Daoy (cell line): ENCODE results near the gene SLC2A6. TPM values are rescaled to one million over a fixed set of nuclear protein-coding genes. Genes with fewer than 3 reads are reported as not detected.
A peak's percentile ranks its signal among the peaks of the same experiment; 100 is the strongest.

Experiments
- DNase-seq: peaks from one replicate; pipeline ENCODE4 v3.0.0-alpha.2; 2015; ENCODE audit warnings: low read depth
- total RNA-seq: library from RNA; depleted of rRNA; stranded (reverse); fragments of >200 nt; shearing (Covaris generic); gene quantifications from 2 replicates; pipeline ENCODE4 v1.2.3, GENCODE V29; 2014

Gene SLC2A6
- total RNA-seq, 1 experiment from 2014 or later = 29.2 TPM

DNA sequence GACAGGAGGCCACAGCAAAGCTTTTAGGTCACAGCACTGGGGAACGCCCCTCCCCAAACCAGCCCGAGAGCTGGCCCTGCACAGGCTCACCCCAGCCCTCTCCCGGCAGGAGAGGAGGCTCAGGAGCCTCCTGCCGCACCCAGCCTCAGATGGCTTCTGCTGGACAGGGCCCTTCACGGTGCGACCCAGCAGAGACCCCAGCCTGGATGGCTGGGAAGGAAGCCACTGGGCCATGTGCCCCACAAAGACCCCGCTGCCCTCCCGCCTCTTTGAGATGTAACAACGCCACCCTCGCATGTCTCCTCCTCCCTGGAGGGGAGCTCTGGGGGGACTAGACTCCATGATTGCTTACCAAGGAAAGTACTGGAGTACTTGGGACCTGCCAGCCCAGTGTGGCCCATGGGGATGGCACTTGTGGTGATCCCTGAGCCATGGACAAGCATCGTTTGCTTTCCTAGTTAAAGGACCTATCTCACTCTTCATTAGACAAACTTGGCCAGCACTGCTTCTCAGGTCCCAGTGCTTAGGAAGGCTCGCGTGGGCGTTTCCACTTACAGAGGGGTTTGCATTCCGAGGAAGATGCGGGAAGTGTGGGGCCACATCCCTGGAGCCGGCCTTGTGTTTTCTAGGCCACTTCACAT lies 36.8 kb upstream of the SLC2A6 start:
- no peak for DNase-seq

GRCh38 chr9:133515240-133515610 lies 36.3 kb upstream of the SLC2A6 start:
- no peak for DNase-seq

- no peak for DNase-seq
Observed at GRCh38 chr9:133514460-133515239, 35.8 kb upstream of the SLC2A6 start.

GRCh38 chr9:133513214-133514100 lies 34.6 kb upstream of the SLC2A6 start:
- no peak for DNase-seq

DNA sequence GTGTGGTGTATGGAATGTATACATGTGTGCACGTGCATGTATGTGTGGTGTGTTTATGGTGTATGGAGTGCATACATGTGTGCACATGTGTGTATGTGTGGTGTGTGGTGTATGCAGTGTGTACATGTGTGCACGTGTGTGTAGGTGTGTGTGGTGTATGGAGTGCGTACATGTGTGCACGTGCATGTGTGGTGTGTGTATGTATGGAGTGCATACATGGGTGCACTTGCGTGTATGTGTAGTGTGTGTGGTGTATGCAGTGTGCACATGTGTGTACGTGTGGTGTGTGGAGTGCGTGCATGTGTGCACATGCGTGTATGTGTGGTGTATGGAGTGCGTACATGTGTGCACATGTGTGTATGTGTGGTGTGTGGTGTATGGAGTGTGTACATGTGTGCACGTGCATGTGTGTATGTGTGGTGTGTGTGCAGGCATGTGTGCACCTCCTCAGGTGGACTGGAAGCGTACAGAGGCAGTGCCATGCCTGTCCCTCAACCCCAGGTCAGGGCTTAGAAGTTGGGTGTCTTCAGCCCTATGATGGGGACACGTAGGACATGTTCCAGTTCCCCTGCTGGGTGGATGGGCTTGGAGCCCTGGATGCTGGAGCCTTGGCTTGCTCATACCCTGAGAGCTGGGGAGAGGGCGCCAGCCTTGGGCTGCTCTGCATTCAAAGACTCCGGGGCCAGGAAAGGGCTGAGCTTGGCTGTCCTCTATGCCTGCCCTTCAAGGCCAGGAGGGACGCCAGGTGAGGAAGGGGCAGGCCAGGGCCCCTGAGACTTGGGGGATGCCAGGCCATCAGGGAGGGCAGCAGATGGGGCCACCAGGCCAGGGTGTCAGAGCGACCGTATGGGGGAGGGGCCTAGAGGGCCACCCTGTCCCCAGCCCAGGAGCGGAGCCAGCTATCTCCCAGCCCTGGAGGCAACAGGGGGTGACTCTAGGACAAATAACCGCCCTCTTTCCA lies 33.6 kb upstream of the SLC2A6 start:
- no peak for DNase-seq

- DNase-seq = no peak
Observed at GRCh38 chr9:133511607-133512006, 32.7 kb upstream of the SLC2A6 start.

DNA sequence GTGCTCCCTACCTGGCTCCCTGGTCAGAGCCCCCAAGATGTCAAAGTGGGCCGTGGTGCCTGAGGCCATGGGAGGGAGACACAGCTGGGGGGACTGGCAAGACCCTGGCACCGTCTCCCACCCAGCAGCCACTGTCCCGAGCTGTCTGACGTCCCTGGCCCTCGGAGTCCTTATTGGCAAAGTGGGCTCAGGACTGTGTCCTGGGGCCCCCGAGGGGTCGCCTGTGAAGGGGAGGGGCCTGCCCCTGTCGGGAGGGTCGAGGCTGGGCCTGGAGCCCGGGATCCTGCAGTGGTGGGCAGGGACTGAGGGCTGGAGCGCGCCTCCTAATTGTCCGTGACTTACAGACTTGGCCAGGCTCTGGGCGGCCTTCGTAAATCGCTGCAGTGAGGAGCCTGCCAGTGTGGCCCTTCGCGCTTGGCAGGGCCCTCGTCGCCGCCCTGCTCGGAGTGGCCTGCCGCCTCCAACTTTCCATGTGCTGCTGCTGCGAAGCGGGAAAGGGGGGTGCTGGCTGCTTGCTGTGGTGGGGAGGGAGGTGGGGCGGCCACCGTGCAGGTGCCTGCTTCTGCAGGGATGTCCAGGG lies 32.1 kb upstream of the SLC2A6 start:
- DNase-seq = no peak

GRCh38 chr9:133509179-133510083 lies 30.5 kb upstream of the SLC2A6 start:
- DNase-seq = peak; percentile 44

DNA sequence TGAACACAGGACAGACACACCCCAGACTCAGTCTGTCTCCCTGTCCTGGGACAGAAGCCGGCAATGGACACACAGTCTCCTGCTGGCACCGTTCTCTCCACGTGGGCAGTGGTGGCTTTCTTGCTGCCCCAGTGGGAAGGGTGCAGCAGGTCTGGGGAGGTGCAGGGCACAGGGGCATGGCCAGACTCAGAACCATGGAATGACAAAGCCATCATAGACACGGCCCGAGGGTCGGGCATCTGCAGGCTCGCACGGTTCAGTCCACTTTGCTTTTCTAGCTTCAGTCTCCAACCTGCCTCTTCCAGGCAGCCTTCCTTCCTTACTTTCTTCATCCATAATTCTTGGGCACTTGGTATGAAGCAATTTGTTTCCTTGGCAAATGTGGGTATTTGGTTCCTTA lies 29.1 kb upstream of the SLC2A6 start:
- no peak for DNase-seq

DNA sequence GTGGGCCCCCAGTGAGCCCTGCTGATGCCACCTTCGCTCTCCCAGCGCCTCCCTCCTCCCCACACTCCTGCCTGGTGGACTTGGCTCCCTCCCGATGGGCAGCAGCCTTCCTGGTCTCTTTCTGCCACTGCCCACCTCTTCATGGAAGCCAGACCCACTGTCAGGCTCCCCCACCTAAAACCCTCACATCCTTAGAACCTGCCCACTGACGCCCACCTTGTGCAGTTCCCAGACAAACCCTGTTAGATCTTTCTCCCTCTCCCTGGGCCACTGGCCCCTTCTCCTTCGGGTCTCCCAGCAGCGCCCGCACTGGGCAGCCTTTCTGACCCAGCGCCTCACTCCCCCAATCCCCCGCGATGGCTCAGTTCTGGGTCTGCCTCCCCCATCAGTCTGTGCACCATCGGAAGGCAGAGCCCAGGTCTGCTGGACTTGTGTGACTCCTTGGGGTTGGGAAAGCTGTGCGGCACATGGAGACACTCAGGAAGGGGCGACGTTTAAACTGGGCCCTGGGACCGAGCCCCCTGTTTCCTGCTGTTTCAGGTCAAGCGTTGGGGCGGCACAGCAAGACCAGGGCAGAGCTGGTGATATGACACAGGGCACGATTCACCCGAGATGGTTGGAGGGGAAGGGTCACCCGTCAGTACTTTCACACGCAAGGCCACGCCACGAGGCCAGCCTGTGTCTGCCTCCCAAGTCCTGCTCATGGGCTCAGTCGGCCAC lies 28.5 kb upstream of the SLC2A6 start:
- DNase-seq = no peak

GRCh38 chr9:133506653-133507038 lies 27.7 kb upstream of the SLC2A6 start:
- peak; percentile 86 for DNase-seq

GRCh38 chr9:133505901-133506652 lies 27.2 kb upstream of the SLC2A6 start:
- peak; percentile 37 for DNase-seq

DNA sequence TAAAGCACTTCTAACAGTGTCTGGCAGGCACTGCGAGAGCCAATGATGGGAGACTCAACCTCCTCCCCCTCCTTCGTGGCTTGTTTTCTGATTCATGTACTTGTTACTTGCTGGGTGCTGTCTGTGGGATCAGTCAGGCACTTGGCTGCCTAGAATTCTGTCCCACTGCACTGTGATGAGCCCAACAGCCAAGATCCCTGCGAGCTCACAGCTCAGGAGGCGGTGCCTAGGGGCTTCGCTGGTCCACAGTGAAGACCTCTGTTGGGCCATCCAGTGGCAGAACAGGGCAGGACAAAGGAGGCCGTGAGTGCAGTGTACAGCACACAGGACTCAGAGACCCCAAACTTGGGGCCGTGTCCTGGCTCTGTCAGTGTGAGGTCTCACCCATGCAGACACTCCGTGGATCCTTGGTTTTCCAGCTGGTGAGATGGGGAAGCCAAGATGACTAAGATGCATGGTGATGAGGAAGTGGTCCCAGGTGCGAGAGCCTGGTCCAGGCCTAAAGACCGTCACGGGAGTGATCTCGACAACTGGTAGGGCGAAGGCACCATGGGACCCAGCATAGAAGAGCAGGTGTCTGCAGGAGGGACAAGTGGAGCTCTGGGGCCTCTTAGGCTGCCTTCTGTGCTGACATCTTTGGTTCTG lies 26.4 kb upstream of the SLC2A6 start:
- no peak for DNase-seq

- DNase-seq = no peak
Observed at GRCh38 chr9:133502112-133502511, 23.2 kb upstream of the SLC2A6 start.

DNA sequence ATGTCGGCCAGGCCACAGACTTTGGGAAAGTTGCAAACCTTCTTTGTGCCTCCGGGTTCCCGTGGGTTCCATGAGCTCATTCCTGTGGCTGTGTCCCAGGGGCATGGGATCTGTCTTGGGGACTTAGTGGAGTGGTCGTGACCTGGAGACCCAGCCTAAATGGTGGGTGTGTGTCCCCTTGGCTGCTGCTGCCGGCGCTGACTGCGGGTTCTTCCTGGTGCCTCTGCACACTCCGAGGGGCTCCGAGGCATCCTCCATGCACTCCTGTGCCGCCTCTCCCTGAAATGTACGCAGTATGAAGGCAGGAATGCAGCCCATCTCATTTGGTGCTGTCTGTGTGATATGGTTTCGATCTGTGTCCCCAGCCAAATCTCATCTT lies 21.0 kb upstream of the SLC2A6 start:
- DNase-seq = no peak

GRCh38 chr9:133499132-133499891 lies 20.4 kb upstream of the SLC2A6 start:
- DNase-seq = no peak
